H1 (cell line): ENCODE measurements around the gene ROR1. TPM values are rescaled to one million over a fixed set of nuclear protein-coding genes. Genes with fewer than 3 reads are reported as not detected.

Experiments
- CTCF ChIA-PET: fragments of 300-600 bp; sonication (Branson Sonifier 250); formaldehyde crosslinking; loops from one replicate; lab custom pipeline; 2021; ENCODE audit not compliant: partially characterized antibody; lab: Charles Lee
- POLR2A ChIA-PET: fragments of 300-600 bp; sonication (Branson Sonifier 250); formaldehyde crosslinking; loops from one replicate; lab custom pipeline; 2021; ENCODE audit warnings: inconsistent platforms; ENCODE audit not compliant: partially characterized antibody; lab: Charles Lee
- DNase-seq, 2 experiments: peaks; one replicate each; pipeline versions ENCODE4 v3.0.0 to v3.0.0-alpha.2; 2010 to 2022; ENCODE audit warnings: low spot score in 2 of 2, low read depth in 1 of 2, mixed read lengths in 1 of 2
- FAIRE-seq: peaks from 2 replicates; lab custom pipeline; 2011; peaks lifted over from hg19 to GRCh38; lab: Jason Lieb, UNC
- H2AFZ ChIP-seq: 2 replicates; pipeline ENCODE4 v1.8.1; 2012; ENCODE audit warnings: low read length, inconsistent platforms
- H2AK5ac ChIP-seq: 2 replicates; pipeline ENCODE4 v1.6.1; 2013; ENCODE audit warnings: low read depth, low read length
- H2BK120ac ChIP-seq: replicated peaks from 2 replicates; pipeline ENCODE3; 2013; ENCODE audit warnings: low read depth, low read length, inconsistent platforms
- H2BK12ac ChIP-seq: 2 replicates; pipeline ENCODE4 v1.6.1; 2013; ENCODE audit warnings: low read depth, low read length
- H2BK15ac ChIP-seq: 2 replicates; pipeline ENCODE4 v1.6.1; 2013; ENCODE audit warnings: low read length
- H2BK20ac ChIP-seq: 2 replicates; pipeline ENCODE4 v1.6.1; 2013; ENCODE audit warnings: low read length
- H2BK5ac ChIP-seq: 2 replicates; pipeline ENCODE4 v1.6.1; 2013; ENCODE audit warnings: low read depth, low read length
- H3K14ac ChIP-seq: 2 replicates; pipeline ENCODE4 v1.6.1; 2013; ENCODE audit warnings: inconsistent platforms; ENCODE audit not compliant: insufficient read length
- H3K18ac ChIP-seq: 2 replicates; pipeline ENCODE4 v1.6.1; 2013; ENCODE audit warnings: low read length; ENCODE audit errors: extremely low read depth
- H3K23ac ChIP-seq: 2 replicates; pipeline ENCODE4 v1.6.1; 2013; ENCODE audit warnings: inconsistent platforms; ENCODE audit not compliant: insufficient read length
- H3K23me2 ChIP-seq: 2 replicates; pipeline ENCODE4 v1.6.1; 2013; ENCODE audit warnings: low read depth, low read length
- H3K27ac ChIP-seq: 2 replicates; pipeline ENCODE4 v1.6.1; 2011; ENCODE audit warnings: low read depth, low read length, inconsistent platforms
- H3K27me3 ChIP-seq, 4 experiments: replicated peaks in 1 of 4; 1 replicate in 1 of 4; 2 replicates in 3 of 4; pipeline versions ENCODE4 v1.6.1 to v1.8.1; 2011 to 2013; ENCODE audit warnings: low read length in 3 of 4, mild to moderate bottlenecking in 3 of 4, inconsistent platforms in 2 of 4, mixed read lengths in 2 of 4, moderate library complexity in 1 of 4; ENCODE audit not compliant: control insufficient read depth in 3 of 4, insufficient read depth in 3 of 4; ENCODE audit errors: extremely low read depth in 1 of 4
- H3K36me3 ChIP-seq, 4 experiments: 2 replicates each; pipeline versions ENCODE4 v1.6.1 to v1.8.1; 2011 to 2013; ENCODE audit warnings: mild to moderate bottlenecking in 4 of 4, low read length in 3 of 4, moderate library complexity in 2 of 4, control low read depth in 1 of 4, inconsistent platforms in 1 of 4; ENCODE audit not compliant: insufficient read depth in 4 of 4, control insufficient read depth in 2 of 4
- H3K4ac ChIP-seq: replicated peaks from 2 replicates; pipeline ENCODE3; 2013; ENCODE audit warnings: low read length, low read depth, mixed read lengths, inconsistent platforms; ENCODE audit not compliant: insufficient read length
- H3K4me1 ChIP-seq, 4 experiments: replicated peaks in 1 of 4; 1 replicate in 1 of 4; 2 replicates in 3 of 4; pipeline versions ENCODE4 v1.6.1 to v1.8.1; 2011 to 2013; ENCODE audit warnings: low read length in 3 of 4, inconsistent platforms in 2 of 4, mixed read lengths in 1 of 4; ENCODE audit not compliant: insufficient read depth in 4 of 4, control insufficient read depth in 3 of 4
- H3K4me2 ChIP-seq, 2 experiments: 2 replicates each; pipeline versions ENCODE4 v1.6.1 to v1.8.1; 2011 to 2013; ENCODE audit warnings: low read depth in 2 of 2, low read length in 2 of 2, control low read depth in 1 of 2, inconsistent platforms in 1 of 2, mild to moderate bottlenecking in 1 of 2; ENCODE audit not compliant: insufficient read depth in 1 of 2
- H3K4me3 ChIP-seq, 4 experiments: fragments of 200-600, 300-600 bp in 1 of 4; sonication (generic), shearing (Covaris generic), sonication (Bioruptor Twin) in 1 of 4; 2 replicates each; pipeline versions ENCODE4 v1.5.1 to v1.8.1; 2011 to 2016; ENCODE audit warnings: low read length in 4 of 4, low read depth in 3 of 4, control low read depth in 2 of 4, inconsistent platforms in 2 of 4, mild to moderate bottlenecking in 2 of 4, mixed read lengths in 1 of 4, moderate library complexity in 1 of 4; ENCODE audit not compliant: insufficient read depth in 2 of 4; ENCODE audit errors: extremely low read depth in 1 of 4
- H3K56ac ChIP-seq: replicated peaks from 2 replicates; pipeline ENCODE3; 2013; ENCODE audit warnings: low read depth, mild to moderate bottlenecking, mixed read lengths, low read length, inconsistent platforms; ENCODE audit not compliant: insufficient read length
- H3K79me1 ChIP-seq: 2 replicates; pipeline ENCODE4 v1.6.1; 2013; ENCODE audit warnings: low read depth, low read length, control low read depth
- H3K79me2 ChIP-seq, 2 experiments: 2 replicates each; pipeline versions ENCODE4 v1.6.1 to v1.8.1; 2012 to 2013; ENCODE audit warnings: low read length in 2 of 2, mild to moderate bottlenecking in 2 of 2, inconsistent platforms in 1 of 2; ENCODE audit not compliant: insufficient read depth in 2 of 2, control insufficient read depth in 1 of 2
- H3K9ac ChIP-seq, 4 experiments: replicated peaks in 1 of 4; 1 replicate in 1 of 4; 2 replicates in 3 of 4; pipeline versions ENCODE4 v1.6.1 to v1.8.1; 2011 to 2013; ENCODE audit warnings: low read depth in 3 of 4, low read length in 3 of 4, control low read depth in 2 of 4, mild to moderate bottlenecking in 2 of 4, moderate library complexity in 2 of 4, inconsistent platforms in 1 of 4; ENCODE audit errors: extremely low read depth in 1 of 4
- H3K9me3 ChIP-seq, 2 experiments: 2 replicates each; pipeline versions ENCODE4 v1.6.1 to v1.8.1; 2012 to 2013; ENCODE audit warnings: mild to moderate bottlenecking in 2 of 2, moderate library complexity in 2 of 2, control low read depth in 1 of 2, inconsistent platforms in 1 of 2, low read depth in 1 of 2, low read length in 1 of 2, mixed read lengths in 1 of 2; ENCODE audit not compliant: insufficient read depth in 2 of 2
- H4K20me1 ChIP-seq, 2 experiments: replicated peaks in 1 of 2; 2 replicates each; pipeline versions ENCODE3 to v1.8.1; 2011 to 2013; ENCODE audit warnings: inconsistent platforms in 2 of 2, low read length in 2 of 2, mild to moderate bottlenecking in 1 of 2; ENCODE audit not compliant: insufficient read depth in 2 of 2, control insufficient read depth in 1 of 2
- H4K5ac ChIP-seq: 2 replicates; pipeline ENCODE4 v1.6.1; 2013; ENCODE audit warnings: low read length, low read depth, mixed read lengths, inconsistent platforms; ENCODE audit not compliant: insufficient read length
- H4K8ac ChIP-seq: 2 replicates; pipeline ENCODE4 v1.8.0; 2013; ENCODE audit warnings: mild to moderate bottlenecking, moderate library complexity, low read length, inconsistent platforms; ENCODE audit not compliant: insufficient read depth; ENCODE audit errors: extremely low read depth
- H4K91ac ChIP-seq: replicated peaks from 2 replicates; pipeline ENCODE3; 2013; ENCODE audit warnings: low read length, mixed read lengths, inconsistent platforms; ENCODE audit not compliant: insufficient read length
- CTCF ChIP-seq, 3 experiments: IDR thresholded peaks; 1 replicate in 2 of 3; 2 replicates in 1 of 3; pipeline versions ENCODE4 v1.5.1 to v1.6.1; 2011; ENCODE audit warnings: low read length in 3 of 3, mild to moderate bottlenecking in 3 of 3, inconsistent platforms in 2 of 3, low read depth in 1 of 3, moderate library complexity in 1 of 3; ENCODE audit not compliant: insufficient read depth in 1 of 3; ENCODE audit errors: control extremely low read depth in 1 of 3
- RAD21 ChIP-seq, 2 experiments: IDR thresholded peaks in 1 of 2; conservative IDR thresholded peaks in 1 of 2; 2 replicates each; pipeline ENCODE4 v1.6.1; 2011; ENCODE audit warnings: low read depth in 2 of 2, low read length in 2 of 2, improper control_type of control experiment in 1 of 2, inconsistent platforms in 1 of 2, mild to moderate bottlenecking in 1 of 2, moderate library complexity in 1 of 2
- SRF ChIP-seq: IDR thresholded peaks from 2 replicates; pipeline ENCODE4 v1.6.1; 2011; ENCODE audit warnings: mild to moderate bottlenecking, low read depth, low read length, moderate library complexity
- WGBS, 2 experiments: shearing (Covaris generic) in 1 of 2; methylation state at CpG; one replicate each; pipeline versions ENCODE4 v1.1.6 to v1.1.7; 2013 to 2015; ENCODE audit warnings: low lambda C conversion rate in 2 of 2, mixed read lengths in 2 of 2, inconsistent platforms in 1 of 2, low coverage in 1 of 2, missing lambda C conversion rate in 1 of 2; ENCODE audit not compliant: insufficient replicate concordance in 2 of 2, insufficient coverage in 1 of 2, insufficient read length in 1 of 2; ENCODE audit errors: extremely low coverage in 1 of 2, missing lambda C conversion rate in 1 of 2; 5-methylcytosine and 5-hydroxymethylcytosine counted together
- polyA plus RNA-seq, 7 experiments: library from polyadenylated mRNA; depleted of rRNA in 3 of 7; stranded (reverse) in 5 of 7; unstranded in 2 of 7; fragments of >200 nt in 5 of 7; fragments of 200-250 nt in 2 of 7; gene quantifications; 1 replicate in 5 of 7; 2 replicates in 1 of 7; 4 replicates in 1 of 7; pipeline versions ENCODE4 v1.2.1 to v1.2.3, GENCODE V29; 2011 to 2013; ENCODE audit warnings: missing spikeins in 2 of 7, mixed read lengths in 2 of 7
- total RNA-seq: library from RNA; stranded (reverse); fragmentation: NEBNext Ultra II Directional; extraction: Animal tissue kit (Norgen Biotek cat#: 25700); gene quantifications from 2 replicates; pipeline ENCODE4 v1.2.1, GENCODE V29; 2021

The ROR1 gene
- total and polyA plus RNA-seq, 2 of the 8 experiments (the other 6 are each of a cell fraction or from before 2014, with no cell fraction given), result 33.6 to 73.6 TPM

GRCh38 chr1:64061430-64062104, 287.8 kb downstream of the ROR1 start:
- H2AFZ ChIP-seq, result no peak overlapping the region
- TF ChIP-seq SRF, result no peak
- peak in 1 of 3 experiments; percentile 4; a peak in 1 of 4 replicates for TF ChIP-seq CTCF (IDR thresholded peaks at IDR 0.05; ENCODE audit: control extremely low read depth in 1 of 3, insufficient read depth in 1 of 3, low read depth in 1 of 3, low read length in 3 of 3)
- peak in 1 of 2 experiments; percentile 35; a peak in 1 of 4 replicates for TF ChIP-seq RAD21 (IDR thresholded peaks at IDR 0.05 in 1 of 2, conservative IDR thresholded peaks at IDR 0.05 in 1 of 2; ENCODE audit: low read depth in 2 of 2, low read length in 2 of 2)
- DNase-seq, result no peak

More at GRCh38 chr1:64061430-64062104, 287.8 kb downstream of the ROR1 start:
- Histone ChIP-seq H2BK5ac (no peak overlapping the region), H3K4me3 (no peak overlapping the region; a peak in 1 of 8 replicates), H3K4me2 (no peak overlapping the region), H3K36me3 (no peaks in the 10 kb centered on the region; a peak in 2 of 8 replicates), H3K9me3 (no peaks in the 10 kb centered on the region), H3K23me2 (no peaks in the 10 kb centered on the region), H4K8ac (no peak overlapping the region), H2BK12ac (no peak overlapping the region), H2BK20ac (no peak overlapping the region), H4K5ac (no peak overlapping the region), H3K56ac (no peak overlapping the region), H3K9ac (no peak overlapping the region), H3K79me1 (peaks cover 3% of the 10 kb centered on the region; the same call in 1 of the 2 replicates), H3K23ac (no peak overlapping the region), H2BK15ac (no peak overlapping the region), H3K27me3 (peaks cover 0 to 3% (median 0%) of the 10 kb centered on the region in 4 experiments; a peak in 3 of 7 replicates), H3K4me1 (peaks cover 0 to 3% (median 1%) of the 10 kb centered on the region in 4 experiments; a peak in 3 of 7 replicates), H4K20me1 (peaks cover 13 to 33% of the 10 kb centered on the region in 2 experiments), H2AK5ac (no peak overlapping the region), H3K18ac (no peak overlapping the region), H3K14ac (no peak overlapping the region), H4K91ac (no peak overlapping the region), H2BK120ac (no peak overlapping the region), H3K4ac (no peak overlapping the region), H3K27ac (no peak overlapping the region), H3K79me2 (peaks cover 3 to 12% of the 10 kb centered on the region in 2 experiments; a peak in 3 of 4 replicates)
- CTCF ChIA-PET, result interaction anchor here (1.0 to 1.7 kb wide), 5 partner anchors 11 to 369 kb away, joined by 3 to 7 read pairs (median 5); no protein-coding TSS in a partner anchor
- peak; percentile 70 for FAIRE-seq
- POLR2A ChIA-PET, result interaction anchor here (1.2 kb wide), 1 partner anchor 16 kb away, joined by 4 read pairs; no protein-coding TSS in a partner anchor
- WGBS, 2 experiments, result 92% methylated on average over 2 of the region's 2 CpGs; no CpG with 5 or more reads in 1 of the 2 experiments
